Epithelial cell of esophagus (primary cell): ENCODE data around the gene GRIK1.

Source experiments
- DNase-seq: peaks from one replicate; pipeline ENCODE4 v3.0.0; 2010; ENCODE audit warnings: low read depth
- H3K4me3 ChIP-seq: 2 replicates; pipeline ENCODE4 v1.5.1; 2011; ENCODE audit warnings: mild to moderate bottlenecking, low read length, control low read depth
- CTCF ChIP-seq: IDR thresholded peaks from 2 replicates; pipeline ENCODE4 v1.5.1; 2011; ENCODE audit warnings: low read depth, mild to moderate bottlenecking, low read length, control low read depth, inconsistent platforms; ENCODE audit not compliant: insufficient read depth; ENCODE audit errors: missing control alignments

GRIK1 gene

GRCh38 chr21:29939924-29940275 is at the start of gene GRIK1:
Gene GRIK1, minus strand, starts transcription at chr21:29939996.
- TF ChIP-seq CTCF, result no peak
- peak; percentile 15 for DNase-seq
- peak within 1 kb of the TSS; percentile 16 for H3K4me3 ChIP-seq

GRCh38 chr21:29987762-29988161 is 48.0 kb upstream of the GRIK1 start:
- no peak for TF ChIP-seq CTCF
- no peak overlapping the region for H3K4me3 ChIP-seq
- DNase-seq, result no peak

DNA sequence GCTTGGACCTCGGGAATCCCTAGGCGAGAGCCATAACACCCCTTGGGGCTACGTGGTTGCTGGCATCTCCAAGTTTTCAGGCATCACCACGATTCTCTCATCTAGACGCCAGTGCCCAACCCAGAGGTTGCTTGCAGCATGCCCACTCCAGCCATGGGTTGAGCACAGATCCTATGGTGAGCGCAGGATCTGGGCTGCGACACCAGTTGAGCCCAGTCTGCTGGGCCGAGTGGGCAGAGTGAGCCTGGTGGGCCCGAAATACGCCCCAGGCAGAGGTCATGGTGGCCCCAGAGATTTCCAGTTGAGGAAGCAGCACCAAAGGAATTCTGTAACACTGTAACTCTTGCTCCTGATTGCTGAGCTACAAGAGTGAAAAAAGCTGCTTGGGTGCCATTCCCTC is 46.1 kb upstream of the GRIK1 start:
- no peak for TF ChIP-seq CTCF
- H3K4me3 ChIP-seq, result no peak overlapping the region
- DNase-seq, result no peak

- DNase-seq, result no peak
- no peak overlapping the region for H3K4me3 ChIP-seq
- TF ChIP-seq CTCF, result no peak
These were observed 39.2 kb upstream of the GRIK1 start for GRCh38 chr21:29979043-29979442.

GRCh38 chr21:29975776-29976175 is 36.0 kb upstream of the GRIK1 start:
- TF ChIP-seq CTCF, result no peak

GRCh38 chr21:29973258-29973657 is 33.5 kb upstream of the GRIK1 start:
- TF ChIP-seq CTCF, result no peak
- no peak overlapping the region for H3K4me3 ChIP-seq
- no peak for DNase-seq

More at GRCh38 chr21:29975776-29976175, 36.0 kb upstream of the GRIK1 start:
- no peak for DNase-seq
- H3K4me3 ChIP-seq, result no peak overlapping the region

- H3K4me3 ChIP-seq, result no peak overlapping the region
- TF ChIP-seq CTCF, result no peak
- DNase-seq, result no peak
These were observed 21.7 kb upstream of the GRIK1 start for GRCh38 chr21:29961291-29962027.
